Prostate gland (tissue), 2 donors: ENCODE results near the gene CDH13.

Experiments
- CTCF ChIP-seq, 4 experiments: fragments of 200-600 bp in 2 of 4; fragments of 450-650 bp in 2 of 4; sonication (generic) in 2 of 4; IDR thresholded peaks; 1 replicate in 3 of 4; 2 replicates in 1 of 4; pipeline ENCODE4 v1.5.1; 2016 to 2019; ENCODE audit warnings: antibody characterized with exemption in 4 of 4, mild to moderate bottlenecking in 2 of 4, moderate library complexity in 2 of 4
- POLR2A ChIP-seq: fragments of 450-650 bp; IDR thresholded peaks from one replicate; pipeline ENCODE4 v1.6.1; 2016; ENCODE audit warnings: antibody characterized with exemption, mild to moderate bottlenecking
- POLR2AphosphoS5 ChIP-seq: sonication (generic); formaldehyde crosslinking; IDR thresholded peaks from one replicate; pipeline ENCODE4 v1.6.1; 2017; ENCODE audit warnings: antibody characterized with exemption

- TF ChIP-seq CTCF (IDR thresholded peaks at IDR 0.05): no peak
- TF ChIP-seq POLR2A: no peak
- no peak for TF ChIP-seq POLR2AphosphoS5
Measured at GRCh38 chr16:83272843-83273242, 646.1 kb downstream of the CDH13 start.
